ENCODE results near the gene MYO9B.

Gene MYO9B, protein sequence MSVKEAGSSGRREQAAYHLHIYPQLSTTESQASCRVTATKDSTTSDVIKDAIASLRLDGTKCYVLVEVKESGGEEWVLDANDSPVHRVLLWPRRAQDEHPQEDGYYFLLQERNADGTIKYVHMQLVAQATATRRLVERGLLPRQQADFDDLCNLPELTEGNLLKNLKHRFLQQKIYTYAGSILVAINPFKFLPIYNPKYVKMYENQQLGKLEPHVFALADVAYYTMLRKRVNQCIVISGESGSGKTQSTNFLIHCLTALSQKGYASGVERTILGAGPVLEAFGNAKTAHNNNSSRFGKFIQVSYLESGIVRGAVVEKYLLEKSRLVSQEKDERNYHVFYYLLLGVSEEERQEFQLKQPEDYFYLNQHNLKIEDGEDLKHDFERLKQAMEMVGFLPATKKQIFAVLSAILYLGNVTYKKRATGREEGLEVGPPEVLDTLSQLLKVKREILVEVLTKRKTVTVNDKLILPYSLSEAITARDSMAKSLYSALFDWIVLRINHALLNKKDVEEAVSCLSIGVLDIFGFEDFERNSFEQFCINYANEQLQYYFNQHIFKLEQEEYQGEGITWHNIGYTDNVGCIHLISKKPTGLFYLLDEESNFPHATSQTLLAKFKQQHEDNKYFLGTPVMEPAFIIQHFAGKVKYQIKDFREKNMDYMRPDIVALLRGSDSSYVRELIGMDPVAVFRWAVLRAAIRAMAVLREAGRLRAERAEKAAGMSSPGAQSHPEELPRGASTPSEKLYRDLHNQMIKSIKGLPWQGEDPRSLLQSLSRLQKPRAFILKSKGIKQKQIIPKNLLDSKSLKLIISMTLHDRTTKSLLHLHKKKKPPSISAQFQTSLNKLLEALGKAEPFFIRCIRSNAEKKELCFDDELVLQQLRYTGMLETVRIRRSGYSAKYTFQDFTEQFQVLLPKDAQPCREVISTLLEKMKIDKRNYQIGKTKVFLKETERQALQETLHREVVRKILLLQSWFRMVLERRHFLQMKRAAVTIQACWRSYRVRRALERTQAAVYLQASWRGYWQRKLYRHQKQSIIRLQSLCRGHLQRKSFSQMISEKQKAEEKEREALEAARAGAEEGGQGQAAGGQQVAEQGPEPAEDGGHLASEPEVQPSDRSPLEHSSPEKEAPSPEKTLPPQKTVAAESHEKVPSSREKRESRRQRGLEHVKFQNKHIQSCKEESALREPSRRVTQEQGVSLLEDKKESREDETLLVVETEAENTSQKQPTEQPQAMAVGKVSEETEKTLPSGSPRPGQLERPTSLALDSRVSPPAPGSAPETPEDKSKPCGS (N-terminal part only)

DNA sequence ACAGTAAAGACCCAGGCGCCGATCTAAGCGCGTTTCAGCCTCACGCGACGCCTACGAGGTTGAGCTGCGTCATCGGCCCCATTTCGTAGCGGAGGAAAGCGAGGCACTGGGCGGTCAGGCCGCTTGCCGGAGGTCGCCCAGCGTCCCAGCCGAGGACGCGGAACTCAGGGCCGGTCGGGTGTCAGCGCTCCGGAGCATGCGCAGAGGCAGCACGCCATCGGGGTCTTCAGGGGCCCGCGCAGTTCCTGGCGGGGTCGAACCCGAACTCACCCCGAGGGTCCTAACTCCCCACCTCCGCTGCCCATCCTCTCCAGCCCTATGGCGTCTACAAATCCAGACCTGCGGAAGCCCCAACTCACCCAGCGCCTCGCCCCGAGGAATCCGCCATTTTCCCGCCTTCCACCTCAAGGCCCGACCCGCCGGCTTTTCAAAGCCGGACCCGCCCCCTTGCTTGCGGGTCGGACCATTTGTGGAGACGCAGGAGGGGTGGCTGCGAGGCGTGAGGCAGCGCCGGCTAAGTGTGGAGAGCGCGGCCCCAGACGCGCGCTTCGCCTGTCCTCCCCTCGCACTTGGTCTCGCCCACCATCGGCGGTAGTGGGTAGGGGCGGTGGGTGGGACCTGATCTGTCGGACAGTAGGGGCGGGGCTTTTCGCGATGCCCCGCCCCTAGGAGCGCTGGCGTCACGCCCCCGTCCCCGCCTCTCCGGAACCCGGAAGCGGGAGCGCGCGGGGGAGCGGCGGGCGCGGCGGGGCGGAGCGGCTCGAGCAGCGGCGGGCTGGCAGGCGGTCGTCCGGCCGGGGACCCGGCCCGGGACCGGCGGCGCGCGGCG, at the start of gene MYO9B, which contains the start of gene HAUS8:
Gene MYO9B, plus strand, starts transcription at position 743 of the 829 bp plus-strand sequence. CDS start 25,941 bp downstream, outside the sequence.
Gene HAUS8, minus strand, starts transcription at position 418 of the 829 bp plus-strand sequence. Its CDS starts 30 bp downstream, at position 388.
- TF ChIP-seq, protein P1, sequence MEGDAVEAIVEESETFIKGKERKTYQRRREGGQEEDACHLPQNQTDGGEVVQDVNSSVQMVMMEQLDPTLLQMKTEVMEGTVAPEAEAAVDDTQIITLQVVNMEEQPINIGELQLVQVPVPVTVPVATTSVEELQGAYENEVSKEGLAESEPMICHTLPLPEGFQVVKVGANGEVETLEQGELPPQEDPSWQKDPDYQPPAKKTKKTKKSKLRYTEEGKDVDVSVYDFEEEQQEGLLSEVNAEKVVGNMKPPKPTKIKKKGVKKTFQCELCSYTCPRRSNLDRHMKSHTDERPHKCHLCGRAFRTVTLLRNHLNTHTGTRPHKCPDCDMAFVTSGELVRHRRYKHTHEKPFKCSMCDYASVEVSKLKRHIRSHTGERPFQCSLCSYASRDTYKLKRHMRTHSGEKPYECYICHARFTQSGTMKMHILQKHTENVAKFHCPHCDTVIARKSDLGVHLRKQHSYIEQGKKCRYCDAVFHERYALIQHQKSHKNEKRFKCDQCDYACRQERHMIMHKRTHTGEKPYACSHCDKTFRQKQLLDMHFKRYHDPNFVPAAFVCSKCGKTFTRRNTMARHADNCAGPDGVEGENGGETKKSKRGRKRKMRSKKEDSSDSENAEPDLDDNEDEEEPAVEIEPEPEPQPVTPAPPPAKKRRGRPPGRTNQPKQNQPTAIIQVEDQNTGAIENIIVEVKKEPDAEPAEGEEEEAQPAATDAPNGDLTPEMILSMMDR (IDR thresholded peaks at IDR 0.05; ENCODE audit: poor library complexity, severe bottlenecking), result no peak
- no peaks in the 10 kb centered on the region for H3K27me3 ChIP-seq (ENCODE audit: insufficient read depth, poor library complexity, severe bottlenecking)
- ATAC-seq (ENCODE audit: low read depth), result peak; percentile 75
- peak within 1 kb of the TSS; percentile 40 for H3K27ac ChIP-seq (ENCODE audit: poor library complexity, severe bottlenecking)
- peaks cover 21% of the 10 kb centered on the region for H3K36me3 ChIP-seq (ENCODE audit: low read depth)
- DNase-seq (ENCODE audit: low spot score), result peak; percentile 99
- H3K4me3 ChIP-seq (ENCODE audit: severe bottlenecking), result peak within 1 kb of the TSS; percentile 80
- H3K4me1 ChIP-seq (ENCODE audit: insufficient read depth, poor library complexity, severe bottlenecking), result peaks cover 21% of the 10 kb centered on the region
- H3K9me3 ChIP-seq (ENCODE audit: severe bottlenecking), result no peaks in the 10 kb centered on the region

DNA sequence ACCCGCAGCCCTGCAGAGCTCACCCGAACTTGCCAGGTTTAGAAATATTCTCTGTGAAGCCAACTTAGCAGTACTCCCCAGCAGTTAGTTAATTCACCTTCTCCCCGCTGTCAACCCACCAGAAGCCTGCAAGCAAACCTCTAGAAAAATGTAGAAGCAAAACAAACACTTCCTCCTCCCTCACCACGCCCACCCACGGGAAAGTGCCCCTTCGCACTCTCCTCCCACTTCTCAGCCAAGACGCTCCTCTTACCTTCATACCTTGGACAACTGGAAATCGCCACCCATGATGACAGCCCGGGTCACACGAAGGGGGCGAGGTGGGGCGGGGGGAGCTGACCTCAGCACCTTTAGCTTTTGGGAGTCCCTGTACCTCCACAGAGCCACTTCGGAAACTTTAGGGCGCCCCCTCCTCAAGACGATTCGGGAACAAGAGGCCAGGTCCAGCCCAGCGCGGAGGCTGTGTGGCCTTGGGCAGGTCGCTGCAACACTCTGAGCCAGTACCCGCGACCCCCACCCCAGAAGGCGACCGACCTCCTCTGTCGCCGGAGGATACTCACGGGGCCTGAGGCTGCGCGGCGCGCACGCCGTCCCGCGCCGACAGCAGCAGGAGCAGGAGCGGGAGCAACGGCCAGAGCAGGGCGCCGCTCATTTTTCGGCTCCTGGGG, 49.5 kb upstream of the MYO9B start:
- peaks cover 7% of the 10 kb centered on the region for H3K4me1 ChIP-seq (ENCODE audit: insufficient read depth, poor library complexity, severe bottlenecking)
- H3K27ac ChIP-seq (ENCODE audit: poor library complexity, severe bottlenecking), result no peak overlapping the region
- ATAC-seq (ENCODE audit: low read depth) (no peak), DNase-seq (ENCODE audit: low spot score) (no peak)
- H3K4me3 ChIP-seq (ENCODE audit: severe bottlenecking), result peak overlapping the region; percentile 28
- peaks cover 11% of the 10 kb centered on the region for H3K9me3 ChIP-seq (ENCODE audit: severe bottlenecking)
- TF ChIP-seq, protein P1 (IDR thresholded peaks at IDR 0.05; ENCODE audit: poor library complexity, severe bottlenecking), result no peak
- H3K27me3 ChIP-seq (ENCODE audit: insufficient read depth, poor library complexity, severe bottlenecking), result peaks cover 15% of the 10 kb centered on the region
- H3K36me3 ChIP-seq (ENCODE audit: low read depth), result no peaks in the 10 kb centered on the region

DNA sequence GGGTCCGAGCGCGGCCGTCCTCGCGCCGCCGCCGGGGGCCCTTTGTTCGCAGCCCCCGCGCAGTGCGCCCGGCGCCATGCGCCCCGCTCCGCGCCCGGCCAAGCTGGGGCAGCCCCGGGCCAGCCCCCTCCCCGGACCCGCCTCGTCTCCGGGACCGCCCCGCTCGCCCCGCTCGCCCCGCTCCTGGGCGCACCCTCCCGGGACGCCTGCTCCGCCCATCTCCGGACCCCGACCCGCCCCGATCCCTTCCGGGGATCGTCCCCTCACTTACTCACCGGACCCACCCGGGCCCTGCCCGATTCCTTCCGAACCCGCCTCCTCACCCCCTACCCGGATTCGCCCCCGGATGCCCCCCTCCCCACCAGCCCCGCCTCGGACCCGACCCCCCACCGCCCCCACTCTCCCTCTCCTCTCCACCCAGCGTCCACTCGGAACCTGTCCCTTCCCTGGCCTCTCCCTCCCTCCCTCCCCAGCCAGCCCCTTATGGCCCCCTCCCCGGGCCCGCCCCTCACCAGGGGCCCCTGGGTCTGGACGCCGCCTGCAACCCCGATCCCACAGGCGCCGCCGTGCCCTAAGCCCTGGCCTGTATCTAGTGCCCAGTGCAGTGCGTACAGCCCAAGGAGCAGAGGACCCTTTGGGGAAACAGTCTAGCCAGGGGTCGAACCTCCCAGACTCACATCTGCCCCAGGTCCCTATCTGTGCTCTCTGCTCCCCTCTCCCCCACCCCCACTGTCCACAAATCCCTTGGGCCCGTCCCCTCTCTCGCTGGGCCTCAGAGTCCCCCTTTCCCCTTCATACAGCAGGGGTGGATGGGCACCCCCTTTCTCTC, 48.7 kb upstream of the MYO9B start, which contains the start of gene CPAMD8:
Gene CPAMD8, minus strand, starts transcription at position 105 of the 829 bp plus-strand sequence. CDS start 168 bp downstream, outside the sequence.
- TF ChIP-seq, protein P1 (IDR thresholded peaks at IDR 0.05; ENCODE audit: poor library complexity, severe bottlenecking), result no peak
- Histone ChIP-seq H3K27ac (ENCODE audit: poor library complexity, severe bottlenecking) (no peak within 1 kb of the TSS), H3K9me3 (ENCODE audit: severe bottlenecking) (peaks cover 11% of the 10 kb centered on the region), H3K4me1 (ENCODE audit: insufficient read depth, poor library complexity, severe bottlenecking) (peaks cover 7% of the 10 kb centered on the region), H3K36me3 (ENCODE audit: low read depth) (no peaks in the 10 kb centered on the region), H3K4me3 (ENCODE audit: severe bottlenecking) (peak within 1 kb of the TSS; percentile 28), H3K27me3 (ENCODE audit: insufficient read depth, poor library complexity, severe bottlenecking) (peaks cover 15% of the 10 kb centered on the region)
- DNase-seq (ENCODE audit: low spot score) (no peak), ATAC-seq (ENCODE audit: low read depth) (peak; percentile 28; the same call in 1 of the 3 replicates)

Data from RWPE2 (cell line).